ENCODE measurements around the gene PCK1. TPM values are rescaled to one million over a fixed set of nuclear protein-coding genes. Genes with fewer than 3 reads are reported as not detected.

The PCK1 gene
- total RNA-seq, 1 experiment from 2014 or later, result 0.17 TPM

- Mint-ChIP-seq H3K4me1 (peaks cover 9% of the 10 kb centered on the region), H3K27ac (no peak overlapping the region), H3K36me3 (no peaks in the 10 kb centered on the region), H3K27me3 (ENCODE audit: low read depth) (no peaks in the 10 kb centered on the region; the same call in 1 of the 2 replicates), H3K4me3 (no peak overlapping the region), H3K9me3 (no peaks in the 10 kb centered on the region)
- no peak for DNase-seq (ENCODE audit: low spot score)
- ChIA-PET CTCF (no interaction called here), POLR2A (no interaction called here)
- no peak for ATAC-seq
- TF ChIP-seq FOXP4 (CRISPR knock-in tag; IDR thresholded peaks at IDR 0.05), result no peak
- no peak for TF ChIP-seq SMAD3 (CRISPR knock-in tag; IDR thresholded peaks at IDR 0.05; ENCODE audit: borderline replicate concordance)
- TF ChIP-seq NFE2L1 (CRISPR knock-in tag; IDR thresholded peaks at IDR 0.05), result no peak
- TF ChIP-seq CDX4 (CRISPR knock-in tag; IDR thresholded peaks at IDR 0.05; ENCODE audit: borderline replicate concordance), result no peak
- TF ChIP-seq RORB (CRISPR knock-in tag; IDR thresholded peaks at IDR 0.05), result no peak
- peak; percentile 48; the same call in 1 of the 2 replicates for TF ChIP-seq GABPB1 (CRISPR knock-in tag; IDR thresholded peaks at IDR 0.05)
- TF ChIP-seq RELA (CRISPR knock-in tag; IDR thresholded peaks at IDR 0.05; ENCODE audit: borderline replicate concordance), result no peak
- TF ChIP-seq ZNF263 (CRISPR knock-in tag; IDR thresholded peaks at IDR 0.05; ENCODE audit: low read depth), result no peak
These were observed 5.3 kb upstream of the PCK1 start for GRCh38 chr20:57555457-57556184.

DNA sequence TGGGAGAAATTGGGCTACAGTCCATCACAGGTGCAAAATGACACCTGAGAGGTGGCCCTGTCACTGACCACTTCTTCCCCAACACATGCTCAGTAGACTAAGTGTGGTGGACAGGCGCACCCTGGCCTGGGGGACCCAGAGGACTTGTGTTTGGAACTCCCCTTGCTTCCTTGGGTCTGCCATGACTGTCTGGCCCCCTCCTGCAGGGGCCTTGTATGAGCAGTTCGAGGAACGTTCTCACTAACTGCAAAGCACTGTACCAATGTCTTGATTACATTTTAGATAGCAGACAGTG is 4.0 kb upstream of the PCK1 start:
- Mint-ChIP-seq H3K27me3 (ENCODE audit: low read depth) (no peaks in the 10 kb centered on the region; the same call in 1 of the 2 replicates), H3K9me3 (no peaks in the 10 kb centered on the region), H3K27ac (no peak overlapping the region), H3K4me1 (peaks cover 9% of the 10 kb centered on the region), H3K4me3 (no peak overlapping the region), H3K36me3 (no peaks in the 10 kb centered on the region)
- ChIA-PET CTCF (no interaction called here), POLR2A (no interaction called here)
- ATAC-seq (no peak), DNase-seq (ENCODE audit: low spot score) (no peak)
- TF ChIP-seq JAZF1 (CRISPR knock-in tag; IDR thresholded peaks at IDR 0.05) (no peak), SOX15 (CRISPR knock-in tag; IDR thresholded peaks at IDR 0.05) (no peak), ZNF121 (CRISPR knock-in tag; IDR thresholded peaks at IDR 0.05) (no peak), TP53 (CRISPR knock-in tag; IDR thresholded peaks at IDR 0.05) (no peak), OVOL2 (CRISPR knock-in tag; IDR thresholded peaks at IDR 0.05; ENCODE audit: borderline replicate concordance) (no peak), SMAD4 (CRISPR knock-in tag; IDR thresholded peaks at IDR 0.05) (no peak), CBFB (CRISPR knock-in tag; IDR thresholded peaks at IDR 0.05; ENCODE audit: low read depth) (no peak), TEAD1 (CRISPR knock-in tag; IDR thresholded peaks at IDR 0.05) (no peak)

DNA sequence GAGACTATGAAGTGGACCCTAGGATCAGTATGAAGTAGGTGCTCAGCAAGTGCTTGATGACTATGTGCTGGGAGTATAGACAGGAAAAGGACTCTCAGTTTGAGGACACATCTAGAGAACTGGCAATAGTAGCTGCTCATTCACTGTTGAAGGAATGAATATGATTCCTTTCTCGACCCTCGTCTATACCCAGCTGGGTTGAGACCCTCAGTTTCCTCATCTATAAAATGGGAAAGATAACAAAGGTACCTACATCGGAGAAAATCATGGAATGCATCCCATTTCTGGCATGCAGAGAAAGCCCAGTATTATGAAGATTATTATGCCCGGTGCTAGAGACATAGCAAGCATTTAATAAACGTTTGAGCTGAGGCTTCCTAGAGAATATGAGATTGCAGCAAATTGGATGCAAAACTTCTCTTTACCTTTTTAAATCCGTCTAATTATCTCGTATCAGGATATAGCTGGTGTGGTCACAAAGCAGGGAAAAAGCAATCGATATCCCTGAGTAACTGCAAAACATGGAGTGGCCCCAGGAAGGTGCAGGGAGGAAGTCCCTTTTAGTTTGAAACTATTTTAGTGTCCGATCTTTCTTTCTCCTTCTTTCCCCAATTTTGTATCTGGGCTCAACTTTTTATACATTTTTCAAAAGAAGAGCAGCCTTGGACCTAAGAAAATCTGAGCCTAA is 2.8 kb upstream of the PCK1 start:
- no peaks in the 10 kb centered on the region; the same call in 1 of the 2 replicates for H3K27me3 Mint-ChIP-seq (ENCODE audit: low read depth)
- no peak overlapping the region for H3K27ac Mint-ChIP-seq
- ChIA-PET POLR2A (no interaction called here), CTCF (interaction anchor here (1.2 to 1.5 kb wide), 2 partner anchors 10 to 15 kb away, joined by 3 to 4 read pairs; no protein-coding TSS in a partner anchor)
- H3K36me3 Mint-ChIP-seq, result no peaks in the 10 kb centered on the region
- DNase-seq (ENCODE audit: low spot score) (no peak), ATAC-seq (no peak)
- no peak overlapping the region for H3K4me3 Mint-ChIP-seq
- peaks cover 9% of the 10 kb centered on the region for H3K4me1 Mint-ChIP-seq
- no peaks in the 10 kb centered on the region for H3K9me3 Mint-ChIP-seq
- TF ChIP-seq, protein P1, sequence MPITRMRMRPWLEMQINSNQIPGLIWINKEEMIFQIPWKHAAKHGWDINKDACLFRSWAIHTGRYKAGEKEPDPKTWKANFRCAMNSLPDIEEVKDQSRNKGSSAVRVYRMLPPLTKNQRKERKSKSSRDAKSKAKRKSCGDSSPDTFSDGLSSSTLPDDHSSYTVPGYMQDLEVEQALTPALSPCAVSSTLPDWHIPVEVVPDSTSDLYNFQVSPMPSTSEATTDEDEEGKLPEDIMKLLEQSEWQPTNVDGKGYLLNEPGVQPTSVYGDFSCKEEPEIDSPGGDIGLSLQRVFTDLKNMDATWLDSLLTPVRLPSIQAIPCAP (CRISPR knock-in tag; IDR thresholded peaks at IDR 0.05), result no peak
- TF ChIP-seq ZNF423 (CRISPR knock-in tag; IDR thresholded peaks at IDR 0.05) (no peak), ZNF219 (CRISPR knock-in tag; IDR thresholded peaks at IDR 0.05; ENCODE audit: borderline replicate concordance) (no peak), ZBTB21 (CRISPR knock-in tag; IDR thresholded peaks at IDR 0.05; ENCODE audit: borderline replicate concordance) (no peak), CBFB (CRISPR knock-in tag; IDR thresholded peaks at IDR 0.05; ENCODE audit: low read depth) (no peak), RELA (CRISPR knock-in tag; IDR thresholded peaks at IDR 0.05; ENCODE audit: borderline replicate concordance) (no peak), CREB1 (CRISPR knock-in tag; IDR thresholded peaks at IDR 0.05) (no peak), RORB (CRISPR knock-in tag; IDR thresholded peaks at IDR 0.05) (no peak), NFE2L1 (CRISPR knock-in tag; IDR thresholded peaks at IDR 0.05) (no peak), STAT6 (CRISPR knock-in tag; conservative IDR thresholded peaks at IDR 0.05; ENCODE audit: low read depth) (no peak)

Measured in WTC11 (cell line).